Neural progenitor cell (in vitro differentiated cells): ENCODE data around the gene FHDC1. TPM values are rescaled to one million over a fixed set of nuclear protein-coding genes. Genes with fewer than 3 reads are reported as not detected.
A peak's percentile ranks its signal among the peaks of the same experiment; 100 is the strongest.

ENCODE experiments used
- DNase-seq: peaks from one replicate; pipeline ENCODE4 v3.0.0-alpha.2; 2016; ENCODE audit warnings: low spot score
- H2AFZ ChIP-seq: fragments of 200-600 bp; sonication (generic); replicated peaks from 2 replicates; pipeline ENCODE4 v1.6.1; 2016; ENCODE audit warnings: antibody characterized with exemption
- H3F3A ChIP-seq: fragments of 200-600 bp; sonication (generic); 2 replicates; pipeline ENCODE4 v1.6.1; 2016; ENCODE audit warnings: antibody characterized with exemption, low read depth
- H3K27ac ChIP-seq: fragments of 200-600 bp; sonication (generic); 2 replicates; pipeline ENCODE4 v1.5.1; 2016; ENCODE audit warnings: mild to moderate bottlenecking
- H3K27me3 ChIP-seq: fragments of 200-600 bp; sonication (generic); 2 replicates; pipeline ENCODE4 v1.6.1; 2016; ENCODE audit warnings: mild to moderate bottlenecking, moderate library complexity
- H3K36me3 ChIP-seq: fragments of 200-600 bp; sonication (generic); 2 replicates; pipeline ENCODE4 v1.5.1; 2016
- H3K4me1 ChIP-seq: fragments of 200-600 bp; sonication (generic); 2 replicates; pipeline ENCODE4 v1.6.1; 2016; ENCODE audit warnings: mixed run types
- H3K4me2 ChIP-seq: fragments of 200-600 bp; sonication (generic); 2 replicates; pipeline ENCODE4 v1.6.1; 2016
- H3K4me3 ChIP-seq: fragments of 200-600 bp; sonication (generic); 2 replicates; pipeline ENCODE4 v1.5.1; 2016
- H3K79me2 ChIP-seq: fragments of 200-600 bp; sonication (generic); 2 replicates; pipeline ENCODE4 v1.6.1; 2016; ENCODE audit warnings: low read depth
- H3K9ac ChIP-seq: fragments of 200-600 bp; sonication (generic); 2 replicates; pipeline ENCODE4 v1.6.1; 2016
- H3K9me3 ChIP-seq: fragments of 200-600 bp; sonication (generic); 2 replicates; pipeline ENCODE4 v1.5.1; 2016; ENCODE audit warnings: low read depth
- H4K20me1 ChIP-seq: fragments of 200-600 bp; sonication (generic); 2 replicates; pipeline ENCODE4 v1.6.1; 2016; ENCODE audit warnings: low read depth
- H3K27ac Mint-ChIP-seq: 3 replicates; pipeline ENCODE4 v1.8.0; 2021; ENCODE audit warnings: mixed read lengths
- H3K27me3 Mint-ChIP-seq: 2 replicates; pipeline ENCODE4 v1.8.0; 2022; ENCODE audit warnings: low read depth, mild to moderate bottlenecking, inconsistent platforms, moderate library complexity, mixed read lengths; ENCODE audit not compliant: insufficient read depth
- H3K36me3 Mint-ChIP-seq: 3 replicates; pipeline ENCODE4 v1.8.0; 2021; ENCODE audit warnings: mixed read lengths
- H3K4me1 Mint-ChIP-seq: 3 replicates; pipeline ENCODE4 v1.8.0; 2021; ENCODE audit warnings: mixed read lengths
- H3K4me3 Mint-ChIP-seq: 3 replicates; pipeline ENCODE4 v1.8.0; 2021; ENCODE audit warnings: mild to moderate bottlenecking, moderate library complexity, mixed read lengths
- H3K9me3 Mint-ChIP-seq: 3 replicates; pipeline ENCODE4 v1.8.0; 2020; ENCODE audit warnings: mixed read lengths
- CTCF ChIP-seq: fragments of 200-600 bp; sonication (generic); IDR thresholded peaks from 2 replicates; pipeline ENCODE4 v1.5.1; 2017; ENCODE audit warnings: antibody characterized with exemption, mild to moderate bottlenecking
- EZH2 ChIP-seq: fragments of 200-600 bp; sonication (generic); IDR thresholded peaks from 2 replicates; pipeline ENCODE4 v1.6.1; 2017; ENCODE audit warnings: antibody characterized with exemption, mild to moderate bottlenecking, moderate library complexity
- EZH2phosphoT487 ChIP-seq: fragments of 200-600 bp; sonication (generic); IDR thresholded peaks from 2 replicates; pipeline ENCODE4 v1.6.1; 2017; ENCODE audit warnings: antibody characterized with exemption
- total RNA-seq: library from RNA; depleted of rRNA; stranded (reverse); fragments of >200 nt; gene quantifications from 2 replicates; pipeline ENCODE4 v1.2.3, GENCODE V29; 2015; ENCODE audit warnings: low replicate concordance

The FHDC1 gene
- total RNA-seq, 1 donor from 2014 or later = 3.0 TPM

GRCh38 chr4:152972821-152973628 lies 36.9 kb downstream of the FHDC1 start:
- H3K27ac ChIP-seq = no peak overlapping the region
- Mint-ChIP-seq H3K27ac (peak overlapping the region; percentile 59), H3K36me3 (peaks cover 13% of the 10 kb centered on the region), H3K4me3 (no peak overlapping the region), H3K27me3 (peaks cover 2% of the 10 kb centered on the region), H3K9me3 (no peaks in the 10 kb centered on the region), H3K4me1 (peaks cover 10% of the 10 kb centered on the region)
- H3K4me1 ChIP-seq = no peaks in the 10 kb centered on the region
- DNase-seq = no peak
- no peaks in the 10 kb centered on the region for H3K36me3 ChIP-seq
- no peak overlapping the region for H3K4me3 ChIP-seq
- H3K79me2 ChIP-seq = no peaks in the 10 kb centered on the region
- H3K9ac ChIP-seq = no peak overlapping the region
- no peaks in the 10 kb centered on the region for H3K9me3 ChIP-seq
- no peaks in the 10 kb centered on the region for H3F3A ChIP-seq
- TF ChIP-seq CTCF (no peak), EZH2phosphoT487 (no peak), EZH2 (no peak)
- no peaks in the 10 kb centered on the region for H4K20me1 ChIP-seq
- H3K4me2 ChIP-seq = no peak overlapping the region
- H2AFZ ChIP-seq = no peak overlapping the region
- H3K27me3 ChIP-seq = no peaks in the 10 kb centered on the region

- no peaks in the 10 kb centered on the region for H3F3A ChIP-seq
- peak overlapping the region; percentile 5 for H3K27ac Mint-ChIP-seq
- no peak overlapping the region for H3K27ac ChIP-seq
These were observed 37.7 kb downstream of the FHDC1 start for GRCh38 chr4:152973629-152974467.

More at GRCh38 chr4:152973629-152974467, 37.7 kb downstream of the FHDC1 start:
- no peaks in the 10 kb centered on the region for H3K9me3 Mint-ChIP-seq
- no peak overlapping the region for H3K4me2 ChIP-seq
- H4K20me1 ChIP-seq = no peaks in the 10 kb centered on the region
- H3K9ac ChIP-seq = no peak overlapping the region
- no peaks in the 10 kb centered on the region for H3K36me3 ChIP-seq
- no peaks in the 10 kb centered on the region for H3K4me1 ChIP-seq
- TF ChIP-seq EZH2 (no peak), EZH2phosphoT487 (no peak), CTCF (no peak)
- peaks cover 2% of the 10 kb centered on the region for H3K27me3 Mint-ChIP-seq
- H3K9me3 ChIP-seq = no peaks in the 10 kb centered on the region
- peaks cover 13% of the 10 kb centered on the region for H3K36me3 Mint-ChIP-seq
- H3K4me3 Mint-ChIP-seq = no peak overlapping the region
- no peaks in the 10 kb centered on the region for H3K79me2 ChIP-seq
- H3K4me3 ChIP-seq = no peak overlapping the region
- peaks cover 10% of the 10 kb centered on the region for H3K4me1 Mint-ChIP-seq
- DNase-seq = no peak
- no peak overlapping the region for H2AFZ ChIP-seq
- no peaks in the 10 kb centered on the region for H3K27me3 ChIP-seq
